ENCODE measurements around the gene EIF3L.

Gene EIF3L

DNA sequence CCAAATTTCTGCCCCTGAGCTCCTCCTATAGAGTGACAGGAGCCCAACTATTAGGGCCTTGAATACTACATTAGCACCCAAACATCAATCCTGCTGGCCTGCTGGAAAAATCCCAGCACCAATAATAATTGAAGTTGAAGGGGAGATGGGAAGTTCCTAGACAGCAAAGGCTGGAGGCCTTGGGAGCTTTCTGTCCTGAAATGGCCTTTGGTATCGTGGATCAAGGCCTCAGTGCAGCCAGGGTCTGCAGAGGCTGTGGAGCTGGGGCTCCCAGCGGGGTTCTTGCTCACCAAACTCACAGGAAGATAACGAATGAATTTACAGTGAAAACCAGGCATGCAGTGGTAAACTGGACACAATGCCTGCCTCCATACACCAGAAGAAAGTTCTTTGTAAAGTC is 47.7 kb downstream of the EIF3L start:
- TF ChIP-seq EZH2phosphoT487 (conservative IDR thresholded peaks at IDR 0.05; ENCODE audit: low read length), result no peak
- TF ChIP-seq, protein P1, sequence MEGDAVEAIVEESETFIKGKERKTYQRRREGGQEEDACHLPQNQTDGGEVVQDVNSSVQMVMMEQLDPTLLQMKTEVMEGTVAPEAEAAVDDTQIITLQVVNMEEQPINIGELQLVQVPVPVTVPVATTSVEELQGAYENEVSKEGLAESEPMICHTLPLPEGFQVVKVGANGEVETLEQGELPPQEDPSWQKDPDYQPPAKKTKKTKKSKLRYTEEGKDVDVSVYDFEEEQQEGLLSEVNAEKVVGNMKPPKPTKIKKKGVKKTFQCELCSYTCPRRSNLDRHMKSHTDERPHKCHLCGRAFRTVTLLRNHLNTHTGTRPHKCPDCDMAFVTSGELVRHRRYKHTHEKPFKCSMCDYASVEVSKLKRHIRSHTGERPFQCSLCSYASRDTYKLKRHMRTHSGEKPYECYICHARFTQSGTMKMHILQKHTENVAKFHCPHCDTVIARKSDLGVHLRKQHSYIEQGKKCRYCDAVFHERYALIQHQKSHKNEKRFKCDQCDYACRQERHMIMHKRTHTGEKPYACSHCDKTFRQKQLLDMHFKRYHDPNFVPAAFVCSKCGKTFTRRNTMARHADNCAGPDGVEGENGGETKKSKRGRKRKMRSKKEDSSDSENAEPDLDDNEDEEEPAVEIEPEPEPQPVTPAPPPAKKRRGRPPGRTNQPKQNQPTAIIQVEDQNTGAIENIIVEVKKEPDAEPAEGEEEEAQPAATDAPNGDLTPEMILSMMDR (IDR thresholded peaks at IDR 0.05; ENCODE audit: insufficient read depth, low read length, poor library complexity, severe bottlenecking), result no peak
- no peak overlapping the region for H3K4me2 ChIP-seq (ENCODE audit: low read depth, low read length, poor library complexity, severe bottlenecking)
- H3K27me3 ChIP-seq (ENCODE audit: low read length), result no peaks in the 10 kb centered on the region
- no peaks in the 10 kb centered on the region for H3K9me2 ChIP-seq (replicated peaks; ENCODE audit: insufficient read depth, low read length)
- no peaks in the 10 kb centered on the region for H3K79me2 ChIP-seq (ENCODE audit: insufficient read depth, low read length)
- 0 out of 2 replicates have a peak, but pooled peaks cover 3% of the 10 kb centered on the region for H3F3A ChIP-seq (ENCODE audit: insufficient read depth)
- no peak overlapping the region for H3K27ac ChIP-seq (ENCODE audit: low read depth, low read length)
- no peak overlapping the region for H3K4me3 ChIP-seq (ENCODE audit: insufficient read depth, low read length, poor library complexity, severe bottlenecking)
- no peak overlapping the region for H2AFZ ChIP-seq (ENCODE audit: low read depth, low read length, severe bottlenecking)
- H4K20me1 ChIP-seq (ENCODE audit: low read depth, low read length), result no peaks in the 10 kb centered on the region
- no peaks in the 10 kb centered on the region for H3K9me3 ChIP-seq (ENCODE audit: insufficient read depth, low read length)
- no peaks in the 10 kb centered on the region for H3K36me3 ChIP-seq (ENCODE audit: low read length)
- no peak overlapping the region for H3K9ac ChIP-seq (ENCODE audit: low read length)

DNA sequence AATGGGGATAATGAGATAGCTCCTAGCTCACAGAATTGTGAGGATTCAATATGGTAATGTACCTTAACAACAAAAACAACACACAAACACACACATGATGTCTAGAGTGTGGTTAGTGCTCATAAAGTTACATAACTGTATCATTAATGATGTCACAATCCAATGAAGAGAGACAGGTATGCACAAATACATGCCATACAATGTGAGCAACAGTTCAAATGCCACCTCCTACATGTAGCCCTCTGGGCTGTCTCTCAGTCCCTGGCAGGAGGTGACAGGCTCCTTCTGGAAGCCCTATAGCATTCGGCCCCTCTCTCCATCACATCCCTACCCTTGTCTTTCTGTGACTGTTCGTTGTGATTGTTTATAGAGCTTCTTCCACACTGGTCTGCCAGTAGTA is 48.6 kb downstream of the EIF3L start:
- Histone ChIP-seq H3K27me3 (ENCODE audit: low read length) (no peaks in the 10 kb centered on the region), H3K36me3 (ENCODE audit: low read length) (no peaks in the 10 kb centered on the region), H3K27ac (ENCODE audit: low read depth, low read length) (no peak overlapping the region), H3K9ac (ENCODE audit: low read length) (no peak overlapping the region), H4K20me1 (ENCODE audit: low read depth, low read length) (no peaks in the 10 kb centered on the region), H3K9me3 (ENCODE audit: insufficient read depth, low read length) (no peaks in the 10 kb centered on the region), H2AFZ (ENCODE audit: low read depth, low read length, severe bottlenecking) (no peak overlapping the region), H3K4me3 (ENCODE audit: insufficient read depth, low read length, poor library complexity, severe bottlenecking) (no peak overlapping the region), H3K4me2 (ENCODE audit: low read depth, low read length, poor library complexity, severe bottlenecking) (no peak overlapping the region), H3F3A (ENCODE audit: insufficient read depth) (0 out of 2 replicates have a peak, but pooled peaks cover 3% of the 10 kb centered on the region), H3K79me2 (ENCODE audit: insufficient read depth, low read length) (no peaks in the 10 kb centered on the region), H3K9me2 (replicated peaks; ENCODE audit: insufficient read depth, low read length) (no peaks in the 10 kb centered on the region)
- TF ChIP-seq EZH2phosphoT487 (conservative IDR thresholded peaks at IDR 0.05; ENCODE audit: low read length), result no peak
- TF ChIP-seq, protein P1 (IDR thresholded peaks at IDR 0.05; ENCODE audit: insufficient read depth, low read length, poor library complexity, severe bottlenecking), result no peak

DNA sequence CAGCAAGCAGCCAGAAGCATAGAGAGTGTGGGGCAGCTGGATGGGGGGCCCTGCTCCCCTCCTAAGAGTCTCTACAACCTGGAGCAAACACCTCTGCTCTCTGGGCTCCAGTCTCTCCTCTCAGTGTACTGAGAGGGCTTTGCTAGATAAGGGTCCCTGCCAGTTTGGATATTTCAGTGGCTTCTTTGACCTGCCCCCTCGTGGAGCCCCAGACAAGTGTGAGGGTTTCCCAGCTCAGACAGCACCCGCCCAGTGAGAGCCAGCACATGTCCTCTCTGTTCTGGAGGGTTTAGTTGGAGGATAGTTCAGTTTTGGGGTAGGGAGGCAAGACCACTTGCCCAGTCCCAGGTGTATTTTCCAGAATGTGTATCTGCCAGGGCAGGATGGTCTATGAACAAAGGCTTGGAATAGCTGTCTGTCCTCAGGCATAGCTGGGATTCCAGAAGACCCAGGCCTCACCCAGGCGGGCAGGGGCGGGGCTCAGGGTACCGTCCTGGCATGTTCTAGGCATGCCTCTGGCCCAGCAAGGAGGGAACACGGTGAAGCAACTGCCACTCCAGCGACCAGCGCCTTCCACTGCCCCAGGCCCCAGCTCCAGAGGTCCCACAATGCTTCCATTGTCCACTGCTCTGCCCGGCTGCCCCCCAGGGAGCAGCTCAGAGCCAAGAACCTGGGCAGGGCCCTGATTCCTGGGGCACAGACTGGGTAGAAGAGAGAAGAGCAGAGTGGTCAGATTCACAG is 49.4 kb downstream of the EIF3L start:
- Histone ChIP-seq H3K9me3 (ENCODE audit: insufficient read depth, low read length) (no peaks in the 10 kb centered on the region), H3K9ac (ENCODE audit: low read length) (no peak overlapping the region), H3K27me3 (ENCODE audit: low read length) (no peaks in the 10 kb centered on the region), H3K27ac (ENCODE audit: low read depth, low read length) (no peak overlapping the region), H3K4me2 (ENCODE audit: low read depth, low read length, poor library complexity, severe bottlenecking) (no peak overlapping the region), H3K36me3 (ENCODE audit: low read length) (no peaks in the 10 kb centered on the region), H3F3A (ENCODE audit: insufficient read depth) (0 out of 2 replicates have a peak, but pooled peaks cover 3% of the 10 kb centered on the region), H3K4me3 (ENCODE audit: insufficient read depth, low read length, poor library complexity, severe bottlenecking) (no peak overlapping the region), H3K79me2 (ENCODE audit: insufficient read depth, low read length) (no peaks in the 10 kb centered on the region), H3K9me2 (replicated peaks; ENCODE audit: insufficient read depth, low read length) (no peaks in the 10 kb centered on the region), H2AFZ (ENCODE audit: low read depth, low read length, severe bottlenecking) (no peak overlapping the region), H4K20me1 (ENCODE audit: low read depth, low read length) (no peaks in the 10 kb centered on the region)
- no peak for TF ChIP-seq EZH2phosphoT487 (conservative IDR thresholded peaks at IDR 0.05; ENCODE audit: low read length)
- TF ChIP-seq, protein P1 (IDR thresholded peaks at IDR 0.05; ENCODE audit: insufficient read depth, low read length, poor library complexity, severe bottlenecking), result no peak
